HepG2 (cell line): ENCODE measurements around the gene ATP5MC2.

ENCODE experiments used
- EZH2 ChIP-seq: conservative IDR thresholded peaks from 2 replicates; pipeline ENCODE4 v1.6.1; 2012; ENCODE audit warnings: mild to moderate bottlenecking, low read depth, low read length, moderate library complexity
- RBM22 ChIP-seq: fragments of 200-400 bp; formaldehyde crosslinking; optimal IDR thresholded peaks from 2 replicates; pipeline ENCODE3; 2017; ENCODE audit warnings: mild to moderate bottlenecking, low read length, moderate library complexity
- ZBTB20 ChIP-seq: sonication (generic); formaldehyde crosslinking; IDR thresholded peaks from 2 replicates; pipeline ENCODE4 v1.8.1; 2023; ENCODE audit warnings: missing genetic modification reagents, low read depth, mild to moderate bottlenecking, borderline replicate concordance
- ZFP36 ChIP-seq: fragments of 150-350 bp; IDR thresholded peaks from 2 replicates; pipeline ENCODE4 v1.6.1; 2018; ENCODE audit warnings: borderline replicate concordance, low read length, low read depth; ENCODE audit not compliant: partially characterized antibody
- ZNF3 ChIP-seq: IDR thresholded peaks from 2 replicates; pipeline ENCODE4 v1.7.0; 2017; ENCODE audit warnings: inconsistent platforms
- TF ChIP-seq, protein P1 (sequence below): sonication (generic); formaldehyde crosslinking; IDR thresholded peaks from 2 replicates; pipeline ENCODE4 v1.5.0; 2020; ENCODE audit warnings: mild to moderate bottlenecking, missing genetic modification reagents, moderate library complexity
- TF ChIP-seq, protein P2 (sequence below): sonication (generic); formaldehyde crosslinking; IDR thresholded peaks from 2 replicates; pipeline ENCODE4 v1.5.1; 2020; ENCODE audit warnings: mild to moderate bottlenecking, missing genetic modification reagents, borderline replicate concordance

DNA sequence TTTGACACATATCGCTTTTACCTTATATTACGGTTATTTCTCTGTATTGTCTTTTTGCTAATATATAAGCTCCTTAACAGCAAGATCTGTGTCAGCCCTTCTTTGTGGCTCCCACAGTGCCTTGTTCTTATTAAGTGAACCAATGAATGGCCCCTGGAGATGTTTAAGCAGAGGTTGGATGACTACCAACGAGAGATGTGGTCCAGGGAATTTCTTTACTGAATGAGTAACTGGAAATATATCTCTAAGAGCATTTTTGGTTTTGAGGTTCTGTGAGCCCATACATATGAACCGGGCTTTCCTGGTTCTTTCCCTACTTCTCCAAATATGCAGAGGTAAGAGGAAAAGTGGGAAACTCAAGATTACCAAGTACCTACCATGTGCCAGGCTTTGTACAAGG, 27.9 kb upstream of the ATP5MC2 start:
- TF ChIP-seq ZBTB20 (CRISPR knock-in tag), result no peak
- TF ChIP-seq EZH2, result no peak
- TF ChIP-seq RBM22, result no peak
- TF ChIP-seq ZNF3 (CRISPR knock-in tag), result no peak
- TF ChIP-seq, protein P1, sequence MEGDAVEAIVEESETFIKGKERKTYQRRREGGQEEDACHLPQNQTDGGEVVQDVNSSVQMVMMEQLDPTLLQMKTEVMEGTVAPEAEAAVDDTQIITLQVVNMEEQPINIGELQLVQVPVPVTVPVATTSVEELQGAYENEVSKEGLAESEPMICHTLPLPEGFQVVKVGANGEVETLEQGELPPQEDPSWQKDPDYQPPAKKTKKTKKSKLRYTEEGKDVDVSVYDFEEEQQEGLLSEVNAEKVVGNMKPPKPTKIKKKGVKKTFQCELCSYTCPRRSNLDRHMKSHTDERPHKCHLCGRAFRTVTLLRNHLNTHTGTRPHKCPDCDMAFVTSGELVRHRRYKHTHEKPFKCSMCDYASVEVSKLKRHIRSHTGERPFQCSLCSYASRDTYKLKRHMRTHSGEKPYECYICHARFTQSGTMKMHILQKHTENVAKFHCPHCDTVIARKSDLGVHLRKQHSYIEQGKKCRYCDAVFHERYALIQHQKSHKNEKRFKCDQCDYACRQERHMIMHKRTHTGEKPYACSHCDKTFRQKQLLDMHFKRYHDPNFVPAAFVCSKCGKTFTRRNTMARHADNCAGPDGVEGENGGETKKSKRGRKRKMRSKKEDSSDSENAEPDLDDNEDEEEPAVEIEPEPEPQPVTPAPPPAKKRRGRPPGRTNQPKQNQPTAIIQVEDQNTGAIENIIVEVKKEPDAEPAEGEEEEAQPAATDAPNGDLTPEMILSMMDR, result no peak
- no peak for TF ChIP-seq ZFP36
- TF ChIP-seq, protein P2, sequence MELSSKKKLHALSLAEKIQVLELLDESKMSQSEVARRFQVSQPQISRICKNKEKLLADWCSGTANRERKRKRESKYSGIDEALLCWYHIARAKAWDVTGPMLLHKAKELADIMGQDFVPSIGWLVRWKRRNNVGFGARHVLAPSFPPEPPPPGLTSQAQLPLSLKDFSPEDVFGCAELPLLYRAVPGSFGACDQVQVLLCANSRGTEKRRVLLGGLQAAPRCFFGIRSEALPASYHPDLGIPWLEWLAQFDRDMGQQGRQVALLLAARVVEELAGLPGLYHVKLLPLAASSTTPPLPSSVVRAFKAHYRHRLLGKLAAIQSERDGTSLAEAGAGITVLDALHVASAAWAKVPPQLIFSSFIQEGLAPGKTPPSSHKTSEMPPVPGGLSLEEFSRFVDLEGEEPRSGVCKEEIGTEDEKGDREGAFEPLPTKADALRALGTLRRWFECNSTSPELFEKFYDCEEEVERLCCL, result no peak
